Subcutaneous preadipocyte (primary cell): Measurements from ENCODE around the gene OR4D11. TPM values are rescaled to one million over a fixed set of nuclear protein-coding genes. Genes with fewer than 3 reads are reported as not detected.

ENCODE experiments used
- total RNA-seq: library from RNA; depleted of rRNA; stranded (reverse); fragments of >200 nt; gene quantifications from 2 replicates; pipeline ENCODE4 v1.2.3, GENCODE V29; 2012

The OR4D11 gene
- not detected in 2 replicates for total RNA-seq

GRCh38 chr11:59503276-59503675, at the start of gene OR4D11:
Gene OR4D11 (plus strand): TSS chr11:59503576. CDS start chr11:59503576, 0 bp downstream.

DNA sequence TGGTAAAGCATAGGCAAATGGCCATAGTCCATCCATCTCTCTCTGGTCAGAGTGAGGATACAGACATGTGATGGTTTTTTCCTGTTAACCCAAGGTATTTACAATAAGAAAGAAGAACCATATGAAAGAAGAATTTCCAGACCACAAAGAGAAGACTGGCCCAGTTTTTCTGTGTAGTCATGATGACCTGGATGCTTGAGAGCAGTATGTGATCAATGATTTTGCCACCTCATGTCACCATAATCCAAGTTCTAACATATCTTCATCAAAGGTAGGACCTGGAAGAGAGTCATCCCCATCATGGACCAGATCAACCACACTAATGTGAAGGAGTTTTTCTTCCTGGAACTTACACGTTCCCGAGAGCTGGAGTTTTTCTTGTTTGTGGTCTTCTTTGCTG, 46.7 kb upstream of the OR4D11 start, which contains the start of gene OR4D6:
OR4D6 (plus strand) TSS at position 301 of the 400 bp plus-strand sequence; CDS start at position 301, 0 bp downstream.

DNA sequence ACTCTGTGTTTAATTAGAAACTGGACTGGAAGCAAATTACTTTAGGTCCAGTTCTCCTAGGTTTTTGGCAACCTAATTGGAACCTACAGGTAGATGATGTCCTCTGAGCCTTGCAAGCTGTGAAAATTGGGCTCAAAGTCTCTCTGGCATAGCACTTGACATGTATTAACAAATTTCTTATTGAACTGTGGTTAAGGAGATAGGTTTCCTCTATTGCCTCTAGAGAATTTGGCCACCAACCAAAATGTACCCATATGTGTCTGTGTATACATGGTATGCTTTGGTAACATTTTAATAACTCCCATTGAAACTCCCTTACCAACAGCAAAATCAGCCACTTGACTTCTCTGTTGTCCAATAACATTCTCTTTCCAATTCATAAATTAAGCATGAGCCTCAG, 30.4 kb upstream of the OR4D11 start, which contains the start of gene OR4D10:
OR4D10 (plus strand) TSS at position 301 of the 400 bp plus-strand sequence. CDS start 4,115 bp downstream, outside the sequence.

DNA sequence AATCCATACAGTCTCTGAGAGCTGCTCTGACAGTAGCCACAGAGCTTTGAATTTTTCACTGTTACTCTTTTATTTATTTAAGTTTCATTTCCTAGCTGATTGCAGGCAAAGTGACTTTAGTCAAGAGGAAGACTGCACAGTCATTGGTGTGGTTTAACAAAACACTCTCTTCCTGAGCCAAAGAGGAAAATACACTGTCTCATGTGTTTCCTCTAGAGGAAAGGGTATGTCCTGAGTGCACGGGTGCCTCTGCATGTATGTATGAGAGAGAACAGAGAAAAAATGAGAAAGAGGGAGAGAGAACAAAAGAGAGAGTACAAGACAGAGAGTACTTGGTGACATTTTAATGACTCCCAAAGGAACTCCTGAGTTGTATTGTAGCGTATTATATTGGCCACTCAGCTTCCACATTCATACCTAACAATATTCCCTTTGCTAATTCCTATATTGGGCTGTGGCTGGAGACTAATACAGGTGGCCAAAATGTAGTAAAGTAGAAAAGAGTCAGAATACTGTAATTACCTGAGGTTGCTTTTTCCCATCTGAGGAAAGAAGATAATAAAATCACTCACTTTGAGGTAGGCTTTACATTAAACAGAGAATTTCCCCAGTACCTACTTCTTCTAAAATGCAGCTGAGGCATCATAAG, 7.7 kb downstream of the OR4D11 start, which contains the start of gene OR4D9:
OR4D9 (plus strand) TSS at position 599 of the 649 bp plus-strand sequence. CDS start 3,374 bp downstream, outside the sequence.

Other genes with a start within 250 kb of the OR4D11 start
- not detected in 2 replicates for gene OR5AN1, start 144.7 kb upstream of the OR4D11 start, total RNA-seq
- gene OR5A2, start 77.2 kb upstream of the OR4D11 start, total RNA-seq: not detected in 2 replicates
- not detected in 2 replicates for gene OR5A1, start 67.1 kb upstream of the OR4D11 start, total RNA-seq
- not detected in 2 replicates for gene OR4D6, start 46.6 kb upstream of the OR4D11 start, total RNA-seq
- not detected in 2 replicates for gene OR4D10, start 30.3 kb upstream of the OR4D11 start, total RNA-seq
- gene OR4D9, start 8.0 kb downstream of the OR4D11 start, total RNA-seq: not detected in 2 replicates
- 31.6 and 34.6 TPM in 2 replicates for gene OSBP, start 112.2 kb downstream of the OR4D11 start, total RNA-seq
- 9.2 and 11.9 TPM in 2 replicates for gene PATL1, start 165.5 kb downstream of the OR4D11 start, total RNA-seq
- gene OR10V1, start 210.3 kb downstream of the OR4D11 start, total RNA-seq: not detected in 2 replicates